Measurements from ENCODE around the gene HSD11B2.

Gene HSD11B2

GRCh38 chr16:67429799-67430503 lies 970 bp upstream of the HSD11B2 start:
- no peaks in the 10 kb centered on the region for H3K79me2 ChIP-seq (ENCODE audit: control insufficient read depth, low read length)
- TF ChIP-seq, protein P1, sequence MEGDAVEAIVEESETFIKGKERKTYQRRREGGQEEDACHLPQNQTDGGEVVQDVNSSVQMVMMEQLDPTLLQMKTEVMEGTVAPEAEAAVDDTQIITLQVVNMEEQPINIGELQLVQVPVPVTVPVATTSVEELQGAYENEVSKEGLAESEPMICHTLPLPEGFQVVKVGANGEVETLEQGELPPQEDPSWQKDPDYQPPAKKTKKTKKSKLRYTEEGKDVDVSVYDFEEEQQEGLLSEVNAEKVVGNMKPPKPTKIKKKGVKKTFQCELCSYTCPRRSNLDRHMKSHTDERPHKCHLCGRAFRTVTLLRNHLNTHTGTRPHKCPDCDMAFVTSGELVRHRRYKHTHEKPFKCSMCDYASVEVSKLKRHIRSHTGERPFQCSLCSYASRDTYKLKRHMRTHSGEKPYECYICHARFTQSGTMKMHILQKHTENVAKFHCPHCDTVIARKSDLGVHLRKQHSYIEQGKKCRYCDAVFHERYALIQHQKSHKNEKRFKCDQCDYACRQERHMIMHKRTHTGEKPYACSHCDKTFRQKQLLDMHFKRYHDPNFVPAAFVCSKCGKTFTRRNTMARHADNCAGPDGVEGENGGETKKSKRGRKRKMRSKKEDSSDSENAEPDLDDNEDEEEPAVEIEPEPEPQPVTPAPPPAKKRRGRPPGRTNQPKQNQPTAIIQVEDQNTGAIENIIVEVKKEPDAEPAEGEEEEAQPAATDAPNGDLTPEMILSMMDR (IDR thresholded peaks at IDR 0.05; ENCODE audit: low read depth, low read length, poor library complexity, severe bottlenecking) = no peak
- no peak for TF ChIP-seq EZH2phosphoT487 (IDR thresholded peaks at IDR 0.05; ENCODE audit: borderline replicate concordance, low read length)
- H4K20me1 ChIP-seq (ENCODE audit: control insufficient read depth, insufficient read depth, low read depth, low read length) = no peaks in the 10 kb centered on the region
- H3K4me3 ChIP-seq (ENCODE audit: low read length) = peak overlapping the region; percentile 67
- peak overlapping the region; percentile 66 for H3K4me2 ChIP-seq (ENCODE audit: low read length)
- H3K27me3 ChIP-seq (ENCODE audit: control insufficient read depth, low read length) = peaks cover 50% of the 10 kb centered on the region
- H3F3A ChIP-seq (ENCODE audit: control insufficient read depth, insufficient read depth) = no peaks in the 10 kb centered on the region
- no peak overlapping the region for H3K27ac ChIP-seq (ENCODE audit: low read depth, low read length)
- H3K4me1 ChIP-seq (ENCODE audit: control insufficient read depth, low read length) = peaks cover 9% of the 10 kb centered on the region
- H3K36me3 ChIP-seq (ENCODE audit: control insufficient read depth, low read length) = no peaks in the 10 kb centered on the region
- H3K9me2 ChIP-seq (replicated peaks; ENCODE audit: control insufficient read depth, low read length) = no peaks in the 10 kb centered on the region
- no peaks in the 10 kb centered on the region for H3K9me3 ChIP-seq (ENCODE audit: control insufficient read depth, insufficient read depth, low read length)

DNA sequence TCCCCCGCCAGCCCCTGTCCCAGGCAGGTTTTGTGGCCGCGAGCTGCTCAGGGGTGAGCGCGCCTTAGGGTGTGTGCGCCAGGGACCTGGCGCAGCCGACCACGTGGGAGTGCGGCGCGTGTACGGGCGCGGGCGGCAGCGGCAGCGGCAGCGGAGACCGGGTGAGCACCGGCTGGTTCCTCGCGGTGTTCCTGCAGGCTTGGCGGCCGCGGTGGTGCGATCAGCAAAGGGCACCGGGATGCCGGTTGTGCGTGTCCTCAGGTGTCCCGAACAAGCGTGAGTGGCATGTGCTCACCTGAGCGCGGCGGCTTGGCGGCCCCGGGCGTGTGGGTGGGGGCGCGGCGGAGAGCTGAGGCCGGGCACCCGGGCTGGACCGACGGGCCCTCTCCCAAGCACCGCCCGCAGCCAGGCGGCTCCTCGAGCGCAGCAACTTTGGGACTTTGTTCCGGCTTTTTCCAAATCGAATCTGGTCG lies 381 bp upstream of the HSD11B2 start:
- TF ChIP-seq, protein P1 (IDR thresholded peaks at IDR 0.05; ENCODE audit: low read depth, low read length, poor library complexity, severe bottlenecking) = no peak
- peak; percentile 97; the same call in 1 of the 2 replicates for TF ChIP-seq EZH2phosphoT487 (IDR thresholded peaks at IDR 0.05; ENCODE audit: borderline replicate concordance, low read length)
- Histone ChIP-seq H3K4me1 (ENCODE audit: control insufficient read depth, low read length) (peaks cover 12% of the 10 kb centered on the region), H3K4me3 (ENCODE audit: low read length) (peak overlapping the region; percentile 67), H3K9me3 (ENCODE audit: control insufficient read depth, insufficient read depth, low read length) (no peaks in the 10 kb centered on the region), H3K36me3 (ENCODE audit: control insufficient read depth, low read length) (no peaks in the 10 kb centered on the region), H3K27ac (ENCODE audit: low read depth, low read length) (no peak overlapping the region), H3K79me2 (ENCODE audit: control insufficient read depth, low read length) (no peaks in the 10 kb centered on the region), H4K20me1 (ENCODE audit: control insufficient read depth, insufficient read depth, low read depth, low read length) (no peaks in the 10 kb centered on the region), H3K9me2 (replicated peaks; ENCODE audit: control insufficient read depth, low read length) (no peaks in the 10 kb centered on the region), H3F3A (ENCODE audit: control insufficient read depth, insufficient read depth) (no peaks in the 10 kb centered on the region), H3K4me2 (ENCODE audit: low read length) (peak overlapping the region; percentile 66), H3K27me3 (ENCODE audit: control insufficient read depth, low read length) (peaks cover 50% of the 10 kb centered on the region)

GRCh38 chr16:67431775-67432505 lies 1.0 kb downstream of the HSD11B2 start:
- no peaks in the 10 kb centered on the region for H3K9me2 ChIP-seq (replicated peaks; ENCODE audit: control insufficient read depth, low read length)
- no peaks in the 10 kb centered on the region for H3K79me2 ChIP-seq (ENCODE audit: control insufficient read depth, low read length)
- H3K36me3 ChIP-seq (ENCODE audit: control insufficient read depth, low read length) = no peaks in the 10 kb centered on the region
- 0 out of 2 replicates have a peak, but pooled peaks cover 2% of the 10 kb centered on the region for H4K20me1 ChIP-seq (ENCODE audit: control insufficient read depth, insufficient read depth, low read depth, low read length)
- H3K27ac ChIP-seq (ENCODE audit: low read depth, low read length) = no peak overlapping the region
- no peaks in the 10 kb centered on the region for H3F3A ChIP-seq (ENCODE audit: control insufficient read depth, insufficient read depth)
- H3K4me2 ChIP-seq (ENCODE audit: low read length) = peak overlapping the region; percentile 48
- TF ChIP-seq EZH2phosphoT487 (IDR thresholded peaks at IDR 0.05; ENCODE audit: borderline replicate concordance, low read length) = no peak
- TF ChIP-seq, protein P1 (IDR thresholded peaks at IDR 0.05; ENCODE audit: low read depth, low read length, poor library complexity, severe bottlenecking) = no peak
- H3K4me1 ChIP-seq (ENCODE audit: control insufficient read depth, low read length) = peaks cover 12% of the 10 kb centered on the region
- H3K4me3 ChIP-seq (ENCODE audit: low read length) = peak overlapping the region; percentile 28; the same call in 1 of the 2 replicates
- no peaks in the 10 kb centered on the region for H3K9me3 ChIP-seq (ENCODE audit: control insufficient read depth, insufficient read depth, low read length)
- H3K27me3 ChIP-seq (ENCODE audit: control insufficient read depth, low read length) = peaks cover 44% of the 10 kb centered on the region

Measured in DOHH2 (cell line).